IPS-15b (cell line): ENCODE results near the gene OR10H4.
"Not testable (repeated sequence)": the region's sequence is repeated elsewhere in the genome, so short reads cannot be mapped to it uniquely, and the experiment has no call there.

ENCODE experiments used
- H3K27me3 ChIP-seq: one replicate; pipeline ENCODE4 v1.6.1; 2013; ENCODE audit warnings: low read length; ENCODE audit not compliant: control insufficient read depth, insufficient read depth
- H3K36me3 ChIP-seq: one replicate; pipeline ENCODE4 v1.6.1; 2013; ENCODE audit warnings: low read length; ENCODE audit not compliant: control insufficient read depth, insufficient read depth
- H3K4me1 ChIP-seq: one replicate; pipeline ENCODE4 v1.6.1; 2013; ENCODE audit warnings: mild to moderate bottlenecking, low read length; ENCODE audit not compliant: control insufficient read depth, insufficient read depth
- H3K4me3 ChIP-seq: one replicate; pipeline ENCODE4 v1.5.1; 2013; ENCODE audit warnings: low read depth, low read length
- H3K9ac ChIP-seq: one replicate; pipeline ENCODE4 v1.6.1; 2013; ENCODE audit warnings: low read depth, mild to moderate bottlenecking, low read length
- H3K9me3 ChIP-seq: one replicate; pipeline ENCODE4 v1.6.1; 2013; ENCODE audit warnings: mild to moderate bottlenecking, low read length; ENCODE audit not compliant: control insufficient read depth, insufficient read depth

OR10H4 gene, protein sequence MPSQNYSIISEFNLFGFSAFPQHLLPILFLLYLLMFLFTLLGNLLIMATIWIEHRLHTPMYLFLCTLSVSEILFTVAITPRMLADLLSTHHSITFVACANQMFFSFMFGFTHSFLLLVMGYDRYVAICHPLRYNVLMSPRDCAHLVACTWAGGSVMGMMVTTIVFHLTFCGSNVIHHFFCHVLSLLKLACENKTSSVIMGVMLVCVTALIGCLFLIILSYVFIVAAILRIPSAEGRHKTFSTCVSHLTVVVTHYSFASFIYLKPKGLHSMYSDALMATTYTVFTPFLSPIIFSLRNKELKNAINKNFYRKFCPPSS

DNA sequence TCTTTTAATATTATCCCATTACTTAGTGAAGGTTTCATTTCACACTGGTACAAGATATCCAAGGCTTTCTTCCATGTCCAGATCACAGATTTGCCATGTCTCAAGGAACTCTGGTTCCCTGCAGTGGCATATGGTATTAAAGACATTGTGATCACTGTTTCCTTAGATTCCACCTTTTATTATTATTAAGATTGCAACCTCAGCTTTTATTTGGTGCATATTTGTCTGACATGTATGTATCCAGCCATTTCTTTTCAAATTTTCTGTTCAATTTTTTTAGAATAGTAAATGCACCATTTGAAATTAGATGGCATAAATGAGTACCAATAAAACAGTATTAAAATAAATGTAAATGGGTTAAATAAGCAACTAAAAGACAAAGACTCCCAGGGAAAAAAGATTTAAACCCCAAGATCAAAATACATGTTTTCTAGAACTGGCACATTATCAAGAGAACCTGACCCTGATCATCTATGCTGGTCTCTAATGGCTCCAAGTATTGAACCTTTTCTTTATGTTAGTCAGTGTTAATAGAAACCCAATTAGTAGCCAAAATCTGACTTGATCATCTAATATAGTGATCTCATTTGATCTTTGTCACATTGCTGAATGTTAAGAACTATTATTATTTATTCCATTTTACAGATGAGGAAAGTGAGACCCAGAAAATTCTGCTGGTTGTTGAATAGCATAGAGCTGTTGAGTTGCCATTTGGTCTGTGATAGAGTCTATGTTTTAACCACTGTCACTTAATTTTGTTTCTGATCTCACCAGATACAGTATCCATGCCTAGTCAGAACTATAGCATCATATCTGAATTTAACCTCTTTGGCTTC lies at the start of gene OR10H4:
Gene OR10H4 (plus strand): TSS at position 786 of the 836 bp plus-strand sequence. CDS start 0 bp downstream, at position 786.
- Histone ChIP-seq H3K4me3 (no peak within 1 kb of the TSS), H3K36me3 (no peaks in the 10 kb centered on the region), H3K27me3 (no peaks in the 10 kb centered on the region), H3K9me3 (no peaks in the 10 kb centered on the region), H3K9ac (no peak within 1 kb of the TSS), H3K4me1 (no peaks in the 10 kb centered on the region)

DNA sequence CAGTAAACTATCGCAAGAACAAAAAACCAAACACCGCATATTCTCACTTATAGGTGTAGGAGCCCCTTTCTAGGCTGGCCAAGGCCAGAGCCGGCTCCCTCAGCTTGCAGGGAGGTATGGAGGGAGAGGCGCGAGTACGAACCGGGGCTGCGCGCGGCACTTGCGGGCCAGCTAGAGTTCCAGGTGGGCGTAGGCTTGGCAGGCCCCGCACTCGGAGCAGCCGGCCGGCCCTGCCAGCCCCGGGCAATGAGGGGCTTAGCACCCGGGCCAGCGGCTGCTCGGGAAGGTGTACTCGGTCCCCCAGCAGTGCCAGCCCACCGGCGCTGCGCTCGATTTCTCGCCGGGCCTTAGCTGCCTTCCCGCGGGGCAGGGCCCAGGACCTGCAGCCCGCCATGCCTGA lies 49.2 kb upstream of the OR10H4 start:
- Histone ChIP-seq H3K27me3 (peaks cover 11% of the 10 kb centered on the region), H3K4me3 (peak overlapping the region; percentile 32)
- H3K4me1 ChIP-seq, H3K9ac ChIP-seq, H3K9me3 ChIP-seq, H3K36me3 ChIP-seq: not testable (repeated sequence)

DNA sequence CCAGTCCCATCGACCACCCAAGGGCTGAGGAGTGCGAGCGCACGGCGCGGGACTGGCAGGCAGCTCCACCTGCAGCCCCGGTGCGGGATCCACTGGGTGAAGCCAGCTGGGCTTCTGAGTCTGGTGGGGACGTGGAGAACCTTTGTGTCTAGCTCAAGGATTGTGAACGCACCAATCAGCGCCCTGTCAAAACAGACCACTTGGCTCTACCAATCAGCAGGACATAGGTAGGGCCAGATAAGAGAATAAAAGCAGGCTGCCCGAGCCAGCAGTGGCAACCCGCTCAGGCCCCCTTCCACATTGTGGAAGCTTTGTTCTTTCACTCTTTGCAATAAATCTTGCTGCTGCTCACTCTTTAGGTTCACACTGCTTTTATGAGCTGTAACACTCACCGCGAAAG lies 48.8 kb upstream of the OR10H4 start:
- Histone ChIP-seq H3K4me3 (peak overlapping the region; percentile 32), H3K27me3 (peaks cover 11% of the 10 kb centered on the region)
- H3K36me3 ChIP-seq, H3K9ac ChIP-seq, H3K4me1 ChIP-seq, H3K9me3 ChIP-seq: not testable (repeated sequence)

DNA sequence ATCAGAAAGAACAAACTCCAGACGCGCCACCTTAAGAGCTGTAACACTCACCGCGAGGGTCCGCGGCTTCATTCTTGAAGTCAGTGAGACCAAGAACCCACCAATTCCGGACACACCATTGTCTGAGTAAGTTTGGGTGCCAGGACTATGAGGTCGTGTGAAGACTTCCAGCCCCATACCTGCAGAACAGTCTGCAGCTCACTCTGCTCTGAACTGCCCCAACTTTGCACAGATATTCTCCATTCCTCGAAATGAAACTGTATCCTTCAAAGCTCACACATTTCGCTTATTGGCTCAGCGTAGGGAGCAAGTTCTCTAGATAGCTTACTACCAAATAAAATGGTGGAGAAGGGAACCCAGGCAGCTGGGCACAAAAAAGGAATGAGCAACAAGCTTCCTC lies 48.3 kb upstream of the OR10H4 start:
- no peaks in the 10 kb centered on the region for H3K9me3 ChIP-seq
- no peak overlapping the region for H3K4me3 ChIP-seq
- H3K4me1 ChIP-seq, result no peaks in the 10 kb centered on the region
- no peak overlapping the region for H3K9ac ChIP-seq
- H3K27me3 ChIP-seq, result peaks cover 11% of the 10 kb centered on the region
- H3K36me3 ChIP-seq, result no peaks in the 10 kb centered on the region

DNA sequence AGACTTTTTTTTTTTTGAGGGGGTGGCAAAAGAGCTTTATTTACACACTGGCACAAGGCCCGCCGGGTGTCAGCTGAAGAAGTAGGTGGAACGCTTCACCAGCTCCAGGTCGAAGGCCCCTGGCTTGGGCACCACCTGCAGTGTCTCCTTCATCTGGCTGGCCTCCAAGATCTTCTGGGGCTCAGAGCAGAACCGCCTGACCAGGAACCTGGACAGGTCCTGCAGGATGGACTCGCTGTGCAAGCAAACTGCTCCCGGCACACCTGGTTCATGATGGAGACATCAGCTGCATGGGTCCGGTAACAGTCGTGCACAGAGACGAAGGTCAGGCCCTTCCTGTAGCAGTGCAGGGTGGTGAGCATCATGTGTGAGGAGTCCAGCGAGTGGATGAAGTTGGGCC lies 46.6 kb upstream of the OR10H4 start:
- H3K4me1 ChIP-seq, result no peaks in the 10 kb centered on the region

DNA sequence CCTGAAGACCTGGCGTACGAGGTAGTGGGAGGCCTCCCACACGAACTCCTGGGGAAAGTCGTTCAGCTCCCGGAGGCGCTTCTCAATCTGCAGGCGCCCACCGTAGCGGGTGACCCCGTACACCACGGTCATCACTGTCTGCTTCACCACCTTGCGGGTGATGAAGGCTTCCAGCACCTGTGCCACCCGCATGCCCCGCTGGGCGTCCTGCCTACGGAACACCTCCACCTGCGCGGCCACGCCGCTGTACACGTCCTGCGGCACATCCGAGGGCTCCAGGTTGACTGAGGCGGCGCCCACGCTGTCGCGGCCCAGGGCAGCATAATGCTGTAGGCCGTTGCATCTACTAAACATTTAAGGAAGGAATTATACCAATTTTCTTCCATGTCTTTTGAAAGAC lies 45.9 kb upstream of the OR10H4 start:
- H3K9ac ChIP-seq, H3K9me3 ChIP-seq, H3K4me3 ChIP-seq, H3K4me1 ChIP-seq, H3K36me3 ChIP-seq: not testable (repeated sequence)
- peaks cover 11% of the 10 kb centered on the region for H3K27me3 ChIP-seq

More for the DNA sequence above, 46.6 kb upstream of the OR10H4 start:
- H3K9ac ChIP-seq, result no peak overlapping the region
- no peaks in the 10 kb centered on the region for H3K36me3 ChIP-seq
- H3K4me3 ChIP-seq, result no peak overlapping the region
- peaks cover 11% of the 10 kb centered on the region for H3K27me3 ChIP-seq
- no peaks in the 10 kb centered on the region for H3K9me3 ChIP-seq

DNA sequence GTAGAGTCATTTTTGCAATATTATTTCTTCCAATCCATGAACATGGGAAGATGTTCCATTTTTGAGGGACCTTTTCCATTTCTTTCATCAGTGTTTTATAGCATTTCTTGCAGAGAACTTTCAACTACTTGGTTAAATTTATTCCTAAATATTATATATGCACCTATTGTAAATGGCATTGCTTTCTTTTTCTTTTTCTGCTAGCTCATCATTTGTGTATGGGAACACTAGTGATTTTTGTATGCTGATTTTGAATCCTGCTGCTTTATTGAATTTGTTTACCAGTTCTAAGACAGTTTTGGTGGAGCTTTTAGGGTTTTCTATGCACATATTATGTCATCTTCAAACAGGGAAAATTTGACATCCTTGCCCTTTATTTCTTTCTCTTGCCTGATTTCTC lies 43.8 kb upstream of the OR10H4 start:
- Histone ChIP-seq H3K36me3 (no peaks in the 10 kb centered on the region), H3K4me1 (no peaks in the 10 kb centered on the region), H3K27me3 (peaks cover 11% of the 10 kb centered on the region), H3K4me3 (no peak overlapping the region), H3K9ac (no peak overlapping the region), H3K9me3 (no peaks in the 10 kb centered on the region)

DNA sequence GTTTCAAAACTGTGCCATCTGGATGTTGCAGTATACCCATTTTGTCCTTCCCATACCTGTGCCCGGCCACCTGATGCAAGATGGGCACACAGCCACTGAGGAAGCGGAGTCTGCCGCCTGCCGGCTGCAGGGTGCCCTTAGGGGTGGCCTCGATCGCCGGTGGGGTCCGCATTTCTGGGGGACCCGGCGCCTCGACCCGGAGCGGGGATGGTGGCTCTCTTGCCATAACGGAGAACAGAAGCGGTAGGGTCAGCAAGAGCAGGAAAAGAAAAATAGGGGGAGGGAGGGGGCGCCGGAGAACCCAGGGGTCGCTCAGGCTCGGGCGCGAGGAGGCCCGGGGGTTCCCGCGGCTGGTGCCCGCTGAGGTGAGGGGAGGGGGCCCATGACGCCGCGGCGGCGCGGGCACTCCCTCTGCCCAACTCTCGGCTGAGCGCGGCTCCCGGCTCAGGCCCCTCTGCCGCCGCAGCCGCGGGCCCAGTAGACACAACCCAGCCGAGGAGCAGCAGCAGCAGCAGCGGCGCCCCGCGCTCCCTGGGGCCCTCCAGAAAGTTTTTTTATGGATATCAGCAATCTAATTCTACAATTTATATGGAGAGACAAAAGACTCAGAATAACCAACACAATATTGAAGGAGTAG lies 37.1 kb upstream of the OR10H4 start:
- no peaks in the 10 kb centered on the region for H3K36me3 ChIP-seq
- peak overlapping the region; percentile 50 for H3K4me3 ChIP-seq
- H3K9ac ChIP-seq, result no peak overlapping the region
- H3K9me3 ChIP-seq, result no peaks in the 10 kb centered on the region
- H3K27me3 ChIP-seq, result peaks cover 25% of the 10 kb centered on the region
- H3K4me1 ChIP-seq, result no peaks in the 10 kb centered on the region

DNA sequence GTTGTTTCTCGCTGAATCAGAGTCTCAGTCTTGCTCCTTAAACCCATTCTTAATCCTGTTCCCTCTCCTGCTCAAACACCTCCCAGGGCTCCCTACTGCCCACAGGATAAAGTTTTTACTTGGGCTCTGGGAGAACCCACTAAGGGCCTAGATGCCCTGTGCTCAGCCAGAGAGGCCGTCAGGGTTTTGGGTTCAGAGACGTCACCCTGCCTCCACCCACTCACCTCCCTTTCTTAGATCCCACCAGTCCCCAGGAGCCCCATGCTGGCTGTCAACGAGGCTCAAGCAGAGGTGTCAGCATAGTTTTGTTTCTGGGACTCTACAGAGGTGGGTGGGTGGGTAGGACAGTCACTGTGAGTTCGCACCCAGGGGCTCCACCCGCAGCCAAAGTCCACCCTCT lies 35.4 kb upstream of the OR10H4 start:
- Histone ChIP-seq H3K36me3 (no peaks in the 10 kb centered on the region), H3K9me3 (no peaks in the 10 kb centered on the region), H3K4me3 (no peak overlapping the region), H3K4me1 (no peaks in the 10 kb centered on the region), H3K27me3 (peaks cover 25% of the 10 kb centered on the region), H3K9ac (no peak overlapping the region)

DNA sequence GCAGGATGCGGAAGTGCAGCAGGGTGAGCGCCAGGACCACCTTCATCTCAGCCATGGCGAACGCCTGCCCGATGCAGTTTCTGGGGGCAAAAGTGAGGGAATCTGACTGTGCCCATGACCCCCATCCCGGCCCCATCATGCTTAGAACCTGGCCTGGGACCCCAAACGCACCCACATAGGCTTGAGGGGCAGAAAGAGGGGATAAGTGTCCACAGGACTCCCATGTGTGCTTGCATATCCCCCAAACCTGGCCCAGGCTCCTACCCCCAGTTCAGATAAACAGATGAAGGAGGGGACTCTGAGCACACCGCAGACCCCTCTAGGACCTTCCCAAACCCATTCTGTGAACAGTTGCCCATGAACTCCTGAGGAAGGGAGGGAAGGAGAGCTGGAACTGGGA lies 35.0 kb upstream of the OR10H4 start:
- no peak overlapping the region for H3K9ac ChIP-seq
- H3K27me3 ChIP-seq, result peaks cover 25% of the 10 kb centered on the region
- H3K36me3 ChIP-seq, result no peaks in the 10 kb centered on the region
- H3K9me3 ChIP-seq, result no peaks in the 10 kb centered on the region
- H3K4me3 ChIP-seq, result no peak overlapping the region
- no peaks in the 10 kb centered on the region for H3K4me1 ChIP-seq

DNA sequence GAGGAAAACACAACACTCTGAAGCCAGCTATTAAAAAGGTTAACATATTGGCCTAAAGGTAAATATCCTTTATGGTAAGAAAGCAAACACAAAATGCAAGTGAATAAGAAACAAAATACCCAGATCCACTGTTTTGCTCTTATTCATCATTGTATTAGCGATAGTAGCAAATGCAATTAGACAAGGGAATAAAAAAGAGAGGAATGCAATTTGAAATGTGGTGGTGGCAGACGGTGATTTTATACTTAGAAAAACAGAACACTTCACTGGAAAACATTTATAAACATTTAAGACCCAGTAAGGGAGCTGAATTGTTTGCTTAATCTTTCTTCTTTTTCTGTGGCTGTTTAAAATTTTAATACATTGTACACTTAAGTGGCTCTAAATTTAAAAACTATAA lies 33.7 kb upstream of the OR10H4 start:
- H3K9me3 ChIP-seq, result no peaks in the 10 kb centered on the region
- no peak overlapping the region for H3K4me3 ChIP-seq
- H3K36me3 ChIP-seq, result no peaks in the 10 kb centered on the region
- peaks cover 25% of the 10 kb centered on the region for H3K27me3 ChIP-seq
- no peak overlapping the region for H3K9ac ChIP-seq
- H3K4me1 ChIP-seq, result no peaks in the 10 kb centered on the region

DNA sequence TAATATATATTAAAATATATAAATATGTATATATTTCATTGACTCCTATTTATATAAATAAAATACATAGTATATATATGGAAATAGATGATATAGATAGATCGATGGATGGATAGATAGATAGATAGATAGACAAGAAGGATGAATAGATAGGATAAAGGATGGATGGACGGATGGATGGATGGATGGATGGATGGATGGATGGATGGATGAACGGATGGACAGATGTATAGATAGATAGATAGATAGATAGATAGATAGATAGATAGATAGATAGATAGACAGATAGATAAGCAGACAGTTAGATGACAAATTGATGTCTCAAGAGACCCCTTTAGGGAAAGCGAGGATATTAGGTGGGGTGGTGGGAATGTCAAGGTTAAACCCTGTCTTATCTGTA lies 29.6 kb upstream of the OR10H4 start:
- H3K9ac ChIP-seq, result no peak overlapping the region
- no peaks in the 10 kb centered on the region for H3K4me1 ChIP-seq
- no peaks in the 10 kb centered on the region for H3K9me3 ChIP-seq

More for the DNA sequence above, 29.6 kb upstream of the OR10H4 start:
- Histone ChIP-seq H3K4me3 (no peak overlapping the region), H3K36me3 (no peaks in the 10 kb centered on the region), H3K27me3 (peaks cover 6% of the 10 kb centered on the region)
